Thyroid gland (tissue), 4 donors: ENCODE data around the gene DKK3. TPM values are rescaled to one million over a fixed set of nuclear protein-coding genes. Genes with fewer than 3 reads are reported as not detected.

Source experiments
- DNase-seq, 2 donors: peaks; one replicate each; pipeline ENCODE4 v3.0.0-alpha.2; 2019
- H3K27ac ChIP-seq, 3 donors: fragments of 200-600 bp; sonication (generic); 1 replicate in 2 of 3; 2 replicates in 1 of 3; pipeline ENCODE4 v1.5.1; 2016 to 2019; ENCODE audit warnings: mild to moderate bottlenecking in 1 of 3, moderate library complexity in 1 of 3
- H3K27me3 ChIP-seq: fragments of 200-600 bp; sonication (generic); one replicate; pipeline ENCODE4 v1.5.1; 2019
- H3K36me3 ChIP-seq, 2 donors: fragments of 200-600 bp; sonication (generic); one replicate each; pipeline ENCODE4 v1.5.1; 2016 to 2019
- H3K4me1 ChIP-seq, 2 donors: fragments of 200-600 bp; sonication (generic); one replicate each; pipeline ENCODE4 v1.5.1; 2017 to 2019
- H3K4me3 ChIP-seq, 3 donors: fragments of 200-600 bp; sonication (generic); replicated peaks in 1 of 3; 1 replicate in 2 of 3; 2 replicates in 1 of 3; pipeline ENCODE4 v1.5.1; 2016; ENCODE audit warnings: mild to moderate bottlenecking in 1 of 3
- H3K9me3 ChIP-seq: fragments of 200-600 bp; sonication (generic); one replicate; pipeline ENCODE4 v1.5.1; 2017
- CTCF ChIP-seq, 6 experiments: fragments of 200-600 bp in 3 of 6; fragments of 450-650 bp in 3 of 6; sonication (generic) in 3 of 6; IDR thresholded peaks; one replicate each; pipeline ENCODE4 v1.5.1; 2016 to 2019; ENCODE audit warnings: antibody characterized with exemption in 6 of 6, mild to moderate bottlenecking in 2 of 6, inconsistent platforms in 1 of 6, moderate library complexity in 1 of 6
- POLR2A ChIP-seq, 2 donors: fragments of 450-650 bp; IDR thresholded peaks; one replicate each; pipeline ENCODE4 v1.6.1; 2017; ENCODE audit warnings: antibody characterized with exemption in 2 of 2, mild to moderate bottlenecking in 2 of 2, moderate library complexity in 1 of 2
- WGBS, 2 donors: methylation state at CpG; one replicate each; pipeline ENCODE4 v1.1.5; 2017; 5-methylcytosine and 5-hydroxymethylcytosine counted together
- intact Hi-C: fragments of 100-400 bp; cut with DNase I; formaldehyde crosslinking; loops from one replicate; pipeline ENCODE4 v1.15.1; 2023
- total RNA-seq, 4 donors: library from RNA; depleted of rRNA; stranded (reverse); fragments of >200 nt; gene quantifications; one replicate each; pipeline ENCODE4 v1.2.3, GENCODE V29; 2016

DKK3 gene
- total RNA-seq, 4 donors from 2014 or later: 15.1 to 72.0 (median 27.3) TPM

- Histone ChIP-seq H3K27ac (no peak overlapping the region), H3K9me3 (no peaks in the 10 kb centered on the region), H3K4me1 (peaks cover 5% of the 10 kb centered on the region in 2 donors), H3K36me3 (no peaks in the 10 kb centered on the region), H3K4me3 (no peak overlapping the region), H3K27me3 (no peaks in the 10 kb centered on the region)
- no peak for DNase-seq
- WGBS, 2 donors: 83 to 87% methylated on average over 6 of the region's 6 CpGs
- intact Hi-C loops: no loop called here
- no peak for TF ChIP-seq POLR2A (IDR thresholded peaks at IDR 0.05)
- no peak for TF ChIP-seq CTCF (IDR thresholded peaks at IDR 0.05)
Measured at GRCh38 chr11:11992257-11993212, 15.9 kb downstream of the DKK3 start.

- Histone ChIP-seq H3K9me3 (no peaks in the 10 kb centered on the region), H3K4me1 (peaks cover 5% of the 10 kb centered on the region in 2 donors), H3K27ac (no peak overlapping the region), H3K4me3 (no peak overlapping the region), H3K27me3 (no peaks in the 10 kb centered on the region), H3K36me3 (no peaks in the 10 kb centered on the region)
- TF ChIP-seq POLR2A (IDR thresholded peaks at IDR 0.05) (no peak), CTCF (IDR thresholded peaks at IDR 0.05) (no peak)
- DNase-seq: peak; percentile 54 to 60
- intact Hi-C loops: no loop called here
- WGBS, 2 donors: 68 to 75% methylated on average over 8 of the region's 8 CpGs
Measured at GRCh38 chr11:11989774-11990744, 18.4 kb downstream of the DKK3 start.

GRCh38 chr11:11988681-11989261 is 19.7 kb downstream of the DKK3 start:
- no peaks in the 10 kb centered on the region for H3K9me3 ChIP-seq
- peaks cover 5% of the 10 kb centered on the region in 2 donors for H3K4me1 ChIP-seq
- no peaks in the 10 kb centered on the region for H3K36me3 ChIP-seq
- 78 to 88% methylated on average over 5 of the region's 5 CpGs for WGBS, 2 donors
- no peak overlapping the region for H3K27ac ChIP-seq
- no peak for DNase-seq
- TF ChIP-seq POLR2A (IDR thresholded peaks at IDR 0.05): no peak
- TF ChIP-seq CTCF (IDR thresholded peaks at IDR 0.05): no peak
- intact Hi-C loops: no loop called here
- H3K27me3 ChIP-seq: no peaks in the 10 kb centered on the region
- H3K4me3 ChIP-seq: no peak overlapping the region

- TF ChIP-seq POLR2A (IDR thresholded peaks at IDR 0.05): no peak
- TF ChIP-seq CTCF (IDR thresholded peaks at IDR 0.05): no peak
- H3K27ac ChIP-seq: peak overlapping the region in 1 of 3 donors; percentile 25
- intact Hi-C loops: no loop called here
- H3K4me1 ChIP-seq: peaks cover 5% of the 10 kb centered on the region in 2 donors
- H3K27me3 ChIP-seq: no peaks in the 10 kb centered on the region
- H3K9me3 ChIP-seq: no peaks in the 10 kb centered on the region
- no peaks in the 10 kb centered on the region for H3K36me3 ChIP-seq
- H3K4me3 ChIP-seq: no peak overlapping the region
- DNase-seq: no peak
- 68 to 90% methylated on average over 7 of the region's 7 CpGs for WGBS, 2 donors
Measured at GRCh38 chr11:11988099-11988651, 20.3 kb downstream of the DKK3 start.
